Measurements from ENCODE around the gene XPR1.
"Not testable (repeated sequence)": the region's sequence is repeated elsewhere in the genome, so short reads cannot be mapped to it uniquely, and the experiment has no call there.

The XPR1 gene

DNA sequence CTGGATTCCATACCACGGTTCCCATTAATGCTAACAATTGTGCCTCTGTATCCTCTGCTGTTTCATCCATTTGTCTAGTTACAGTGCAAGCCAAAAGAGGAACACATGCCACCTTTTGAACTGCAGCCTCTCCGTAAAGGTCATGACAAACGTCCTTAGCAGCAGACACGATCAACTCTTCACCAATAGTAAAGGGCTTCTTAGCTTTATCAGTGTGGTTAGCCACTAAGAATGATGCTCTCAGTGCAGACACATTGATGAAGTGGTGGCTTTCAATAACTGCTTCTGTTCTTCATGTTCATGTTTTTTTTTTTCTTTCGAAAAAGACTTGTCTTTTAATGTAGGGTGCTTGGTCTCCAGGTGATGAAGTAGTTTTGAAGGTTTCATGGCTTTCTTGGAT is 14.3 kb downstream of the XPR1 start:
- DNase-seq, result no peak

DNA sequence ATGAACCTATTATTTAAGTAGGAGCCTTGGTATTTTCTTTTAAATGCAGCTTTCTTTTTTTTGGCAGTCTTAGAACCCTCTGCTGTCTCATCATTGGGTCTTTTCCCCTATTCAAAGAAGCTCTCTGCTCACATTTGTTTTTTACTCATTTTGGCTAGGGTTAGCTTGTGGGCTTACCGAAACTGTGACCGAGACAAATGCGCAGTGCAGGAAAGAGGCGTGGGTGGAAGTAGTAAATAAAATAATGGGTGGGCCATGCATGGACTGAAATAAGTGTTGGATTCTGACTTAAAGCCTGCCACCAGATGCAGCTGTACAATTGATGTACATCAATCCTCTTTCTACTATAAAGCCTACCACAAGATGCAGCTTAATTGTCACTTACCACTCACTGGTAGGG is 14.7 kb downstream of the XPR1 start:
- DNase-seq, result no peak

- DNase-seq, result no peak
These were observed 21.0 kb downstream of the XPR1 start for GRCh38 chr1:180652792-180653191.

- DNase-seq, result no peak
These were observed 30.9 kb downstream of the XPR1 start for GRCh38 chr1:180662709-180663108.

- DNase-seq, result no peak
These were observed 38.9 kb downstream of the XPR1 start for GRCh38 chr1:180670681-180671080.

GRCh38 chr1:180672105-180672504 is 40.3 kb downstream of the XPR1 start:
- no peak for DNase-seq

DNA sequence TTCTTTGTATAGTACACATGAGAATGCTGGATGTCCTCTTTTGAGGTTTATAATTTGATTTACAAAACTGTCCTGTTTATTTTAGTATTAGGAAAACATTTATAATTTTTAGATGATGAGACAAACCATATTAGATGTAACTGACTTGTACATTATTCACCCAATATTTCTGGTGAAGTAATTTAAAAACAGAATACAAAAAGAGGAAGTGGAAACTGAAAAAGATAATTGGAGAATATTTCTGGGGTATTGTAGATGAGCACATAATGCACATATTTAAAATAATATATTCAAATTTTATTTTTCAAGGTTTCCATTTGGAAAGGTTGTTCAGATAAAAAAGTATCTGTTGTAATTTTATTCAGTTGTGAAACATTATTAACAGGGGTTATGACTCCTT is 40.7 kb downstream of the XPR1 start:
- DNase-seq, result no peak

- DNase-seq, result no peak
These were observed 43.0 kb downstream of the XPR1 start for GRCh38 chr1:180674603-180675530.

- DNase-seq, result no peak
These were observed 43.8 kb downstream of the XPR1 start for GRCh38 chr1:180675586-180675985.

DNA sequence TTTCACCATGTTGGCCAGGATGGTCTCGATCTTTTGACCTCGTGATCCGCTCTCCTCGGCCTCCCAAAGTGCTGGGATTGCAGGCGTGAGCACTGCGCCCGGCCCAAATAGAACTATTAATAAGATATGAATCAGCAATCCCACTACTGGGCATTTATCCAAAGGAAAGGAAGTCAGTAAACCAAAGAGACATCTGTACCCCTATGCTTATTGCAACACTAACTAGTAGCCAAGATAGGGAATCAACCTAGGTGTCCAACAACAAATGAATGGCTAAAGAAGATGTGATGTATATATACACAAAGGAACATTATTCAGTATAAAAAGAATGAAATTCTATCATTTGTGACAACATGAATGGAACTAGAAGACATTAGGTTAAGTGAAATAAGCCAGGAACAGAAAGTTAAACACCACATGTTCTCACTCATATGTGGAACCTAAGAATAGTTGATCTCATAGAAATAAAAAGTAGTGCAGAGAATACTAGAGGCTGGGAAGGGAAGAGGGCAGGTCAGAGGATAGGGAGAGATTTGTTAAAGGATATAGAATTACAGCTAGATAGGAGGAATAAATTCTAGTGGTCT is 48.8 kb downstream of the XPR1 start:
- DNase-seq, result no peak

DNA sequence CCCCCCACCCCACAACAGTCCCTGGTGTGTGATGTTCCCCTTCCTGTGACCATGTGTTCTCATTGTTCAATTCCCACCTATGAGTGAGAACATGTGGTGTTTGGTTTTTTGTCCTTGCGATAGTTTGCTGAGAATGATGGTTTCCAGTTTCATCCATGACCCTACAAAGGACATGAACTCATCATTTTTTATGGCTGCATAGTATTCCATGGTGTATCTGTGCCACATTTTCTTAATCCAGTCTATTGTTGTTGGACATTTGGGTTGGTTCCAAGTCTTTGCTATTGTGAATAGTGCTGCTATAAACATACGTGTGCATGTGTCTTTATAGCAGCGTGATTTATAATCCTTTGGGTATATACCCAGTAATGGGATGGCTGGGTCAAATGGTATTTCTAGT is 51.3 kb downstream of the XPR1 start:
- not testable (repeated sequence) for DNase-seq

GRCh38 chr1:180691322-180691913 is 59.6 kb downstream of the XPR1 start:
- no peak for DNase-seq

GRCh38 chr1:180693564-180694244 is 61.9 kb downstream of the XPR1 start:
- no peak for DNase-seq

DNA sequence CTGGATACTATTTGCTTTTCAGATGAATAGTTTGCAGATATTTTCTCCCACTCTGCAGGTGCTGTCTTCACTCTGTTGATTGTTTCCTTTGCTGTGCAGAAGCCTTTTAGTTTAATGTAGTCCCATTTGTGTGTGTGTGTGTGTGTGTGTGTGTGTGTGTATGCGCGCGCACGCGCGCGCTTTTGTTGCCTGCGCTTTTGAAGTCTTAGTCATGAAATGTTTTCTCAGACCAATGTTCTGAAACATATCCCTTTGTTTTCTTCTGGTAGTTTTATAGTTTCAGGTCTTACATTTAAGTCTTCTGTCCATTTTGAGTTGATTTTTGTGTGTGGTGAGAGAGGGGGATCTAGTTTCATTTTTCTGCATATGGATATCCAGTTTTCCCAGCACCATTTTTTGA is 63.5 kb downstream of the XPR1 start:
- no peak for DNase-seq

- DNase-seq, result no peak
These were observed 64.5 kb downstream of the XPR1 start for GRCh38 chr1:180696361-180696760.

DNA sequence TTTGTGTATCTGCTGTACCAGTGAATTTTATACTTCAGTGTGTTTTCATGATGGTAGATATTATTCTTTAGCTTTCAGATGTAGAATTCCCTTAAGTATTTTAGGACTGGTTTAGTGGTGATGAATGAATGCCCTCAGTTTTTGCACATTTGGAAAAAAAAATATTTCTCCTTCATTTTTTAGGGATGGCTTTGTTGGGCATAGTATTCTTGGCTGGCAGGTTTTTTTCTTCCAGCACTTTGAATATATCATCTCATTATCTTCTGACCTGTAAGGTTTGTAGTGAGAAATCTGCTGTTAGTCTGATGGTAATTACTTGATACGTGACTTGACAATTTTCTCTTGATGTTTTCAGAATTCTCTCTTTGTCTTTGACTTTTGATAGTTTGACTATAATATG is 66.8 kb downstream of the XPR1 start:
- DNase-seq, result no peak

DNA sequence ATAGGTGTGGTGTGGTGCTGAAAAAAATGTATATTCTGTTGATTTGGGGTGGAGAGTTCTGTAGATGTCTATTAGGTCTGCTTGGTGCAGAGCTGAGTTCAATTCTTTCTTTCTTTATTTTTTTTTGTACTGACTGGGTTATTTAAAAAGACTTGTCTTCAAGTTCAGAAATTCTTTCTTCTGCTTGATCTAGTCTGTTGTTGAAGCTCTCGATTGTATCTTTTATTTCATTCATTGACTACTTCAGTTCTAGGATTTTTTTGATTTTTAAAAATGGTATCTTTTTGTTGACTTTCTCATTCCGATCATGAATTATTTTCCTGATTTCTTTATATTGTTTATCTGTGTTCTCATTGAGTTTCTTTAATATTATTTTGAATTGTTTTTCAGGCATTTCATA is 70.6 kb downstream of the XPR1 start:
- not testable (repeated sequence) for DNase-seq

- DNase-seq, result not testable (repeated sequence)
These were observed 78.9 kb downstream of the XPR1 start for GRCh38 chr1:180710746-180711145.

- DNase-seq, result not testable (repeated sequence)
These were observed 79.4 kb downstream of the XPR1 start for GRCh38 chr1:180711260-180711659.

GRCh38 chr1:180720753-180721152 is 88.9 kb downstream of the XPR1 start:
- DNase-seq, result no peak

DNA sequence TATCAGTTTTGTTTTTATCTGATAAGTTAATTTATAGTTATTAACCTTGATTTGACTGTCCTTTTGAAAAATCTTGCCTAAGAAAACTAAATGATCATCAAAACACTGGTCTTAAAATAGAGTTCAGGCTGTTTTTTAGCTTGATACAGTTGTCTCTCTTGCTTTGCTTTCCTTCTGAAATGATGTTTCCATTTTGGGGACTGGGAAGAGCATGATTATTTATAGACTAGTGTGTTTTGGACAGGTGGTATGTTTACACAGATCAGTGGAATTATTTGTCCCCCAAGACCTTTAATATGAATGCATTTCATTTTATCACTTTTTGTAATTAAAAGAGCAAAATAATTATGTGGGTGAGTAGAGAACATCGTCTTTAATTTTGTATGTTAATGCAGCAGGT is 90.8 kb downstream of the XPR1 start:
- no peak for DNase-seq

DNA sequence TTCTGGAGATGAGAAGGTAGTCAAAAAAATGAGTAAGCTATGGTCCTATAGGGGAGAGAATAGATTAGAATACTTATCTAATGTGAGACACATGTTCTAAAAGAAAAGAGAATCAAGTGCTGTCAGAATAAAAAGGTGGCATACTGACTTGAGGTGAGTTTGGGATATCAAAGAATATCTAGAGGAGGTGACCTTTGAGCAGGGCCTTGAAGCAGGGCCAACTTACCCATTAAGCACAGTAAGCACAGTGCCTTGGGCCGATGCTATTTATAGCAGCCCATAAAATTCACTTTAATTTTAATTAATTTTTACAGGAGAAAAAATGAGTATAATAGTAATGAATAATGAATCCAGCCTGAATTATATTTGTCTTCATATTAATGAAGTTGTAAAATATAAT is 92.2 kb downstream of the XPR1 start:
- no peak for DNase-seq

DNA sequence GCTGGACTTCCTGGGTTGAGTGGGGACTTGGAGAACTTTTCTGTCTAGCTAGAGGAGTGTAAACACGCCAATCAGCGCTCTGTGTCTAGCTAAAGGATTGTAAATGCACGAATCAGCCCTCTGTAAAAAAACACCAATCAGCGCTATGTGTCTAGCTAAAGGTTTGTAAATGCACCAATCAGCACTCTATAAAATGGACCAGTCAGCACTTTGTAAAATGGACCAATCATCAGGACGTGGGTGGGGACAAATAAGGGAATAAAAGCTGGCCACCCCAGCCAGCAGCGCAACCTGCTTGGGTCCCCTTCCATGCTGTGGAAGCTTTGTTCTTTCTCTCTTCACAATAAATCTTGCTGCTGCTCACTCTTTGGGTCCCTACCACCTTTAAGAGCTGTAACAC is 94.2 kb downstream of the XPR1 start:
- not testable (repeated sequence) for DNase-seq

DNA sequence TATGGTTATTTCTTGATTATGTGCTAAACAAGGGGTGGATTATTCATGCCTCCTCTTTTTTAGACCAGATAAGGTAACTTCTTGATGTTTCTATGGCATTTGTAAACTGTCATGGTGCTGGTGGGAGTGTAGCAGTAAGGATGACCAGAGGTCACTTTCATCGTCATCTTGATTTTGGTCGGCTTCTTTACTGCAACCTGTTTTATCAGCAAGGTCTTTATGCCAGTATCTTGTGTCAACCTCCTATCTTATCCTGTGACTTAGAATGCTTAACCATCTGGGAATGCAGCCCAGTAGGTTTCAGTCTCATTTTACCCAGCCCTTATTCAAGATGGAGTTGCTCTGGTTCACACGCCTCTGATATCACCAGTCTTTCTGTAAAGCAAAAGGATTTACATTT is 95.9 kb downstream of the XPR1 start:
- not testable (repeated sequence) for DNase-seq
